Measurements from ENCODE around the gene IL32. TPM values are rescaled to one million over a fixed set of nuclear protein-coding genes. Genes with fewer than 3 reads are reported as not detected.

IL32 gene
- total and polyA plus RNA-seq, 9 of the 15 experiments (the other 6 are each of a cell fraction or from before 2014, with no cell fraction given), result 0.21 to 2.2 (median 0.37) TPM; not detected in 3

DNA sequence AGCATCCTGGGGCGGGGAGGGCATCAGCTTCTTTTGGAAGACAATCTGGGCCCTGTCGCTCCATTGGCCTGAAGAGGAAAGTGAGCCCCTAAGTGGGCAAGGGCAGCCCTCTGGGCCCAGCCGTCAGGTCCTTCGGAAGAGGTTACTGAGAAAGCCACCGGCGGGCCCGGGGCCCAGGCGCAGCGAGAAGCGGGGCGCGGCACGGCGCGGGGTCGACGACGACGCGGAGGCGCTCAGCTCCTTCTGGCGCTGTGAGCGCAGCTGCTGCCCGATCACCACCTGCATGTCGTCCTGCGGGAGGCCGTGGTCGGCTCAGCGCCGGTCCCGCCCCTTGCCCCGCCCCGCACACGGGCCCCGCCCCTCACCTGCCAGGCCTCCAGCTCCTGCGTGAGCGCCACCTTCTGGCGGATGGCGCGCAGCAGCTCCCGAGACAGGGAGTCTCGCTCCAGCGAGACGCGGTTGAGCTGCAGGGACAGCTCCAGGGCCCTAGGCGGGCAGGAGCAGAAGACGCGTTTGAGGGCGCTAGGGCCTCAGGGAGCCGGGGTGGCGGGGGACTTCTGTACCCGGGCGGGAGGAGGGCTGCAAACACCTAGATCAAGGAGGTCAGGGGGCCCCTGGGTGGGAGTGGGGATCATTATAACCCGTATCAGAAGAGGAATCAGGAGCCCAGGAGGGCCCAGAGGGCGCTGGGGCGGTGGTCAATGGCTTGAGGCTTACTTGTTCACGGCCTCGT, 37.3 kb upstream of the IL32 start (continued):
- TF ChIP-seq, protein P1, sequence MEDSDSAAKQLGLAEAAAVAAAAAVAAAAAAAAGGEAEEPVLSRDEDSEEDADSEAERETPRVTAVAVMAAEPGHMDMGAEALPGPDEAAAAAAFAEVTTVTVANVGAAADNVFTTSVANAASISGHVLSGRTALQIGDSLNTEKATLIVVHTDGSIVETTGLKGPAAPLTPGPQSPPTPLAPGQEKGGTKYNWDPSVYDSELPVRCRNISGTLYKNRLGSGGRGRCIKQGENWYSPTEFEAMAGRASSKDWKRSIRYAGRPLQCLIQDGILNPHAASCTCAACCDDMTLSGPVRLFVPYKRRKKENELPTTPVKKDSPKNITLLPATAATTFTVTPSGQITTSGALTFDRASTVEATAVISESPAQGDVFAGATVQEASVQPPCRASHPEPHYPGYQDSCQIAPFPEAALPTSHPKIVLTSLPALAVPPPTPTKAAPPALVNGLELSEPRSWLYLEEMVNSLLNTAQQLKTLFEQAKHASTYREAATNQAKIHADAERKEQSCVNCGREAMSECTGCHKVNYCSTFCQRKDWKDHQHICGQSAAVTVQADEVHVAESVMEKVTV (CRISPR knock-in tag; IDR thresholded peaks at IDR 0.05), result 0 out of 2 replicates have a peak, but pooled peaks have one; percentile 22
- TF ChIP-seq, protein P2, sequence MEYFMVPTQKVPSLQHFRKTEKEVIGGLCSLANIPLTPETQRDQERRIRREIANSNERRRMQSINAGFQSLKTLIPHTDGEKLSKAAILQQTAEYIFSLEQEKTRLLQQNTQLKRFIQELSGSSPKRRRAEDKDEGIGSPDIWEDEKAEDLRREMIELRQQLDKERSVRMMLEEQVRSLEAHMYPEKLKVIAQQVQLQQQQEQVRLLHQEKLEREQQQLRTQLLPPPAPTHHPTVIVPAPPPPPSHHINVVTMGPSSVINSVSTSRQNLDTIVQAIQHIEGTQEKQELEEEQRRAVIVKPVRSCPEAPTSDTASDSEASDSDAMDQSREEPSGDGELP (CRISPR knock-in tag; IDR thresholded peaks at IDR 0.05; ENCODE audit: borderline replicate concordance), result peak; percentile 85; the same call in 1 of the 2 replicates
- TF ChIP-seq CBFA2T2 (conservative IDR thresholded peaks at IDR 0.05), result peak; percentile 7; the same call in 1 of the 2 replicates
- TF ChIP-seq, protein P3, sequence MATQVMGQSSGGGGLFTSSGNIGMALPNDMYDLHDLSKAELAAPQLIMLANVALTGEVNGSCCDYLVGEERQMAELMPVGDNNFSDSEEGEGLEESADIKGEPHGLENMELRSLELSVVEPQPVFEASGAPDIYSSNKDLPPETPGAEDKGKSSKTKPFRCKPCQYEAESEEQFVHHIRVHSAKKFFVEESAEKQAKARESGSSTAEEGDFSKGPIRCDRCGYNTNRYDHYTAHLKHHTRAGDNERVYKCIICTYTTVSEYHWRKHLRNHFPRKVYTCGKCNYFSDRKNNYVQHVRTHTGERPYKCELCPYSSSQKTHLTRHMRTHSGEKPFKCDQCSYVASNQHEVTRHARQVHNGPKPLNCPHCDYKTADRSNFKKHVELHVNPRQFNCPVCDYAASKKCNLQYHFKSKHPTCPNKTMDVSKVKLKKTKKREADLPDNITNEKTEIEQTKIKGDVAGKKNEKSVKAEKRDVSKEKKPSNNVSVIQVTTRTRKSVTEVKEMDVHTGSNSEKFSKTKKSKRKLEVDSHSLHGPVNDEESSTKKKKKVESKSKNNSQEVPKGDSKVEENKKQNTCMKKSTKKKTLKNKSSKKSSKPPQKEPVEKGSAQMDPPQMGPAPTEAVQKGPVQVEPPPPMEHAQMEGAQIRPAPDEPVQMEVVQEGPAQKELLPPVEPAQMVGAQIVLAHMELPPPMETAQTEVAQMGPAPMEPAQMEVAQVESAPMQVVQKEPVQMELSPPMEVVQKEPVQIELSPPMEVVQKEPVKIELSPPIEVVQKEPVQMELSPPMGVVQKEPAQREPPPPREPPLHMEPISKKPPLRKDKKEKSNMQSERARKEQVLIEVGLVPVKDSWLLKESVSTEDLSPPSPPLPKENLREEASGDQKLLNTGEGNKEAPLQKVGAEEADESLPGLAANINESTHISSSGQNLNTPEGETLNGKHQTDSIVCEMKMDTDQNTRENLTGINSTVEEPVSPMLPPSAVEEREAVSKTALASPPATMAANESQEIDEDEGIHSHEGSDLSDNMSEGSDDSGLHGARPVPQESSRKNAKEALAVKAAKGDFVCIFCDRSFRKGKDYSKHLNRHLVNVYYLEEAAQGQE (IDR thresholded peaks at IDR 0.05; ENCODE audit: borderline replicate concordance), result peak; percentile 73
- TF ChIP-seq, protein P3 (CRISPR knock-in tag; IDR thresholded peaks at IDR 0.05; ENCODE audit: low read depth), result no peak; the same call in 1 of the 2 replicates
- TF ChIP-seq JUND (IDR thresholded peaks at IDR 0.05; ENCODE audit: borderline replicate concordance, low read depth, low read length), result peak; percentile 64
- TF ChIP-seq JUND (tag; IDR thresholded peaks at IDR 0.05; ENCODE audit: borderline replicate concordance, low read depth, low read length), result no peak; the same call in 2 of the 3 replicates
- TF ChIP-seq TCF3 (CRISPR knock-in tag; IDR thresholded peaks at IDR 0.05), result 0 out of 2 replicates have a peak, but pooled peaks have one; percentile 24
- no peak for TF ChIP-seq ZNF311 (CRISPR knock-in tag; IDR thresholded peaks at IDR 0.05)
- TF ChIP-seq CBFA2T3 (IDR thresholded peaks at IDR 0.05), result peak; percentile 21; the same call in 1 of the 2 replicates
- TF ChIP-seq SP1 (CRISPR knock-in tag; IDR thresholded peaks at IDR 0.05), result peak; percentile 92
- TF ChIP-seq SRSF9 (IDR thresholded peaks at IDR 0.05; ENCODE audit: borderline replicate concordance, low read depth, low read length), result no peak
